GM23338 (cell line): ENCODE data around the gene RNF217. TPM values are rescaled to one million over a fixed set of nuclear protein-coding genes. Genes with fewer than 3 reads are reported as not detected.

Source experiments
- ATAC-seq: fragments of 200-7000 bp; cut with Tn5 transposase; 3 replicates; pipeline ENCODE4 v1.9.1; 2020
- DNase-seq: peaks from one replicate; pipeline ENCODE4 v3.0.0-alpha.2; 2015; ENCODE audit warnings: low spot score
- H2AFZ ChIP-seq: fragments of 200-600 bp; sonication (generic); 2 replicates; pipeline ENCODE4 v1.8.0; 2016; ENCODE audit warnings: antibody characterized with exemption, mild to moderate bottlenecking, moderate library complexity
- H3F3A ChIP-seq: fragments of 200-600 bp; sonication (generic); replicated peaks from 2 replicates; pipeline ENCODE4 v1.8.0; 2017; ENCODE audit warnings: antibody characterized with exemption, mixed run types, low read depth
- H3K27ac ChIP-seq: fragments of 200-600 bp; sonication (generic); 2 replicates; pipeline ENCODE4 v1.6.1; 2016; ENCODE audit warnings: low read depth
- H3K27me3 ChIP-seq: fragments of 200-600 bp; sonication (generic); 2 replicates; pipeline ENCODE4 v1.8.0; 2016; ENCODE audit warnings: mild to moderate bottlenecking, mixed run types, moderate library complexity; ENCODE audit not compliant: insufficient read depth
- H3K36me3 ChIP-seq: fragments of 200-600 bp; sonication (generic); 2 replicates; pipeline ENCODE4 v1.8.0; 2016; ENCODE audit warnings: mild to moderate bottlenecking; ENCODE audit not compliant: insufficient read depth
- H3K4me1 ChIP-seq: fragments of 200-600 bp; sonication (generic); 2 replicates; pipeline ENCODE4 v1.8.0; 2016; ENCODE audit warnings: mild to moderate bottlenecking, moderate library complexity; ENCODE audit not compliant: insufficient read depth
- H3K4me2 ChIP-seq: fragments of 200-600 bp; sonication (generic); 2 replicates; pipeline ENCODE4 v1.7.1; 2017; ENCODE audit warnings: mixed run types
- H3K4me3 ChIP-seq: fragments of 200-600 bp; sonication (generic); 2 replicates; pipeline ENCODE4 v1.6.1; 2016; ENCODE audit warnings: mixed run types
- H3K79me2 ChIP-seq: fragments of 200-600 bp; sonication (generic); replicated peaks from 2 replicates; pipeline ENCODE4 v1.8.0; 2017; ENCODE audit warnings: mild to moderate bottlenecking; ENCODE audit not compliant: insufficient read depth
- H3K9me2 ChIP-seq: fragments of 200-600 bp; sonication (generic); 2 replicates; pipeline ENCODE4 v1.8.0; 2017; ENCODE audit not compliant: insufficient read depth
- H4K20me1 ChIP-seq: fragments of 200-600 bp; sonication (generic); replicated peaks from 2 replicates; pipeline ENCODE4 v1.8.0; 2017; ENCODE audit warnings: mild to moderate bottlenecking; ENCODE audit not compliant: insufficient read depth
- H3K27ac Mint-ChIP-seq: 2 replicates; pipeline ENCODE4 v1.8.0; 2020; ENCODE audit warnings: inconsistent platforms, mild to moderate bottlenecking, moderate library complexity, mixed read lengths
- H3K27me3 Mint-ChIP-seq: 3 replicates; pipeline ENCODE4 v1.8.0; 2022; ENCODE audit warnings: low read depth, mild to moderate bottlenecking, moderate library complexity, mixed read lengths, inconsistent platforms; ENCODE audit not compliant: insufficient read depth, poor library complexity
- H3K36me3 Mint-ChIP-seq: 3 replicates; pipeline ENCODE4 v1.8.0; 2021; ENCODE audit warnings: low read depth, mild to moderate bottlenecking, inconsistent platforms, moderate library complexity, mixed read lengths
- H3K4me1 Mint-ChIP-seq: 3 replicates; pipeline ENCODE4 v1.8.0; 2020; ENCODE audit warnings: mild to moderate bottlenecking, inconsistent platforms, mixed read lengths
- H3K4me3 Mint-ChIP-seq: 3 replicates; pipeline ENCODE4 v1.8.0; 2021; ENCODE audit warnings: moderate library complexity, mild to moderate bottlenecking, inconsistent platforms, mixed read lengths
- H3K9me3 Mint-ChIP-seq: 3 replicates; pipeline ENCODE4 v1.8.0; 2020; ENCODE audit warnings: moderate library complexity, mild to moderate bottlenecking, inconsistent platforms, mixed read lengths
- JUNB ChIP-seq: IDR thresholded peaks from one replicate; pipeline ENCODE4 v1.6.1; 2016; ENCODE audit warnings: antibody characterized with exemption; ENCODE audit not compliant: unreplicated experiment
- POLR2AphosphoS5 ChIP-seq: IDR thresholded peaks from 2 replicates; pipeline ENCODE4 v1.6.1; 2016; ENCODE audit warnings: antibody characterized with exemption, low read depth
- ZNF114 ChIP-seq: fragments of 250-450 bp; sonication (Bioruptor Pico); IDR thresholded peaks from 2 replicates; pipeline ENCODE4 v1.5.0; 2020; ENCODE audit warnings: mild to moderate bottlenecking, moderate library complexity
- ZNF462 ChIP-seq: fragments of 250-450 bp; sonication (Bioruptor Pico); IDR thresholded peaks from 2 replicates; pipeline ENCODE4 v1.5.0; 2020; ENCODE audit warnings: mild to moderate bottlenecking, moderate library complexity
- polyA plus RNA-seq: library from polyadenylated mRNA; unstranded; fragments of >200 nt; fragmentation: Nextera tagmentation; extraction: Ambion mirVana; gene quantifications from 2 replicates; pipeline ENCODE4 v1.2.1, GENCODE V29; 2016
- total RNA-seq: library from RNA; depleted of rRNA; stranded (reverse); fragments of >200 nt; shearing (Covaris generic); gene quantifications from 2 replicates; pipeline ENCODE4 v1.2.3, GENCODE V29; 2014

RNF217 gene
- total and polyA plus RNA-seq, 2 experiments from 2014 or later = 1.7 to 6.2 TPM

GRCh38 chr6:125088963-125089362, 126.7 kb downstream of the RNF217 start (continued):
- TF ChIP-seq ZNF462 = no peak

GRCh38 chr6:125094563-125094962, 132.3 kb downstream of the RNF217 start:
- ATAC-seq = no peak

GRCh38 chr6:125095580-125096301, 133.5 kb downstream of the RNF217 start:
- H3K9me2 ChIP-seq = no peaks in the 10 kb centered on the region
- H3K79me2 ChIP-seq = no peaks in the 10 kb centered on the region
- H3K36me3 Mint-ChIP-seq = no peaks in the 10 kb centered on the region
- no peak overlapping the region for H3K4me2 ChIP-seq
- H3K27ac Mint-ChIP-seq = 0 out of 2 replicates have a peak overlapping the region, but pooled peaks have one; percentile 4
- H3K4me3 Mint-ChIP-seq = no peak overlapping the region
- no peaks in the 10 kb centered on the region for H4K20me1 ChIP-seq
- peaks cover 7% of the 10 kb centered on the region; the same call in 1 of the 2 replicates for H3K4me1 ChIP-seq
- H2AFZ ChIP-seq = no peak overlapping the region
- peaks cover 11% of the 10 kb centered on the region for H3K4me1 Mint-ChIP-seq
- H3K27me3 ChIP-seq = peaks cover 21% of the 10 kb centered on the region
- DNase-seq (no peak), ATAC-seq (no peak)
- H3K27me3 Mint-ChIP-seq = peaks cover 8% of the 10 kb centered on the region
- H3K36me3 ChIP-seq = no peaks in the 10 kb centered on the region
- no peaks in the 10 kb centered on the region for H3K9me3 Mint-ChIP-seq
- H3K27ac ChIP-seq = no peak overlapping the region
- no peak overlapping the region for H3K4me3 ChIP-seq
- no peaks in the 10 kb centered on the region for H3F3A ChIP-seq
- TF ChIP-seq ZNF462 = no peak
- TF ChIP-seq JUNB = no peak
- no peak for TF ChIP-seq POLR2AphosphoS5

More at GRCh38 chr6:125094563-125094962, 132.3 kb downstream of the RNF217 start:
- H3K4me3 ChIP-seq = no peak overlapping the region
- no peaks in the 10 kb centered on the region for H3K9me2 ChIP-seq
- no peaks in the 10 kb centered on the region for H3F3A ChIP-seq
- peaks cover 12% of the 10 kb centered on the region; the same call in 1 of the 2 replicates for H3K27me3 ChIP-seq
- Mint-ChIP-seq H3K4me1 (peaks cover 5% of the 10 kb centered on the region), H3K27me3 (peaks cover 3% of the 10 kb centered on the region), H3K9me3 (no peaks in the 10 kb centered on the region), H3K4me3 (no peak overlapping the region), H3K36me3 (no peaks in the 10 kb centered on the region), H3K27ac (no peak overlapping the region)
- H3K4me2 ChIP-seq = no peak overlapping the region
- TF ChIP-seq ZNF114 (CRISPR knock-in tag) = no peak
- no peak for DNase-seq
- H3K36me3 ChIP-seq = no peaks in the 10 kb centered on the region
- no peak overlapping the region for H2AFZ ChIP-seq
- H3K4me1 ChIP-seq = peaks cover 3% of the 10 kb centered on the region; the same call in 1 of the 2 replicates
- H4K20me1 ChIP-seq = no peaks in the 10 kb centered on the region
- no peaks in the 10 kb centered on the region for H3K79me2 ChIP-seq
- no peak overlapping the region for H3K27ac ChIP-seq
